Panc1 (cell line): ENCODE results near the gene CANX. TPM values are rescaled to one million over a fixed set of nuclear protein-coding genes. Genes with fewer than 3 reads are reported as not detected.

Experiments used
- ATAC-seq: fragments of 200-7000 bp; cut with Tn5 transposase; 2 replicates; pipeline ENCODE4 v1.9.1; 2020; ENCODE audit warnings: mild to moderate bottlenecking, moderate library complexity
- BruUV-seq: library from RNA; stranded (reverse); fragments of 400-500 nt; replicated peaks from 2 replicates; lab custom pipeline; 2021; lab: Mats Ljungman, UMichigan
- CTCF ChIA-PET: fragments of 300-600 bp; sonication (Branson Sonifier 250); formaldehyde crosslinking; loops from one replicate; lab custom pipeline; 2022; ENCODE audit warnings: antibody characterized with exemption; lab: Charles Lee
- POLR2A ChIA-PET: fragments of 300-600 bp; sonication (Branson Sonifier 250); formaldehyde crosslinking; loops from one replicate; lab custom pipeline; 2022; ENCODE audit warnings: antibody characterized with exemption; lab: Charles Lee
- DNase-seq: peaks from one replicate; pipeline ENCODE4 v3.0.0-alpha.2; 2010; ENCODE audit warnings: low read depth, low spot score
- H3K27ac ChIP-seq: 2 replicates; pipeline ENCODE4 v1.5.1; 2011; ENCODE audit warnings: mild to moderate bottlenecking, low read length, inconsistent platforms
- H3K27me3 ChIP-seq: fragments of 200-500 bp; sonication (Bioruptor generic); 2 replicates; pipeline ENCODE4 v1.6.0; 2014; ENCODE audit warnings: low read length, inconsistent platforms; ENCODE audit not compliant: control insufficient read depth, insufficient read depth
- H3K36me3 ChIP-seq: fragments of 200-500 bp; sonication (Bioruptor generic); 2 replicates; pipeline ENCODE4 v1.5.1; 2014; ENCODE audit warnings: inconsistent platforms, mild to moderate bottlenecking, low read length, moderate library complexity; ENCODE audit not compliant: control insufficient read depth, insufficient read depth
- H3K4me1 ChIP-seq: 2 replicates; pipeline ENCODE4 v1.5.1; 2011; ENCODE audit warnings: inconsistent platforms, mild to moderate bottlenecking, low read length, moderate library complexity; ENCODE audit not compliant: control insufficient read depth, insufficient read depth
- H3K4me3 ChIP-seq, 2 experiments: 2 replicates each; pipeline ENCODE4 v1.5.1; 2011 to 2012; ENCODE audit warnings: low read depth in 2 of 2, low read length in 2 of 2, mild to moderate bottlenecking in 2 of 2, inconsistent platforms in 1 of 2, moderate library complexity in 1 of 2
- H3K9me3 ChIP-seq: fragments of 200-500 bp; sonication (Bioruptor generic); 2 replicates; pipeline ENCODE4 v1.5.1; 2014; ENCODE audit warnings: low read depth, mild to moderate bottlenecking, inconsistent platforms, low read length, moderate library complexity; ENCODE audit not compliant: control insufficient read depth, insufficient read depth
- POLR2AphosphoS5 ChIP-seq: IDR thresholded peaks from 2 replicates; pipeline ENCODE4 v1.6.1; 2012; ENCODE audit warnings: mild to moderate bottlenecking, low read depth, low read length, moderate library complexity
- REST ChIP-seq, 2 experiments: IDR thresholded peaks; 2 replicates each; pipeline ENCODE4 v1.6.1; 2011 to 2012; ENCODE audit warnings: low read depth in 2 of 2, control low read depth in 1 of 2, low read length in 1 of 2, mild to moderate bottlenecking in 1 of 2, moderate library complexity in 1 of 2; ENCODE audit not compliant: insufficient read depth in 1 of 2
- SIN3A ChIP-seq: IDR thresholded peaks from 2 replicates; pipeline ENCODE4 v1.6.1; 2012; ENCODE audit warnings: low read depth, mild to moderate bottlenecking, low read length, moderate library complexity, borderline replicate concordance; ENCODE audit not compliant: insufficient read depth
- TCF7L2 ChIP-seq: IDR thresholded peaks from 2 replicates; pipeline ENCODE4 v1.6.1; 2011; ENCODE audit warnings: mild to moderate bottlenecking, low read depth, low read length, inconsistent platforms
- in situ Hi-C: cut with HindIII; loops from 2 replicates; pipeline ENCODE4 v1.10.0; 2016; ENCODE audit warnings: low sequenced_read_pairs, low pct_unique_long_range_greater_than_20kb
- intact Hi-C: fragments of 100-400 bp; cut with micrococcal nuclease; formaldehyde crosslinking; loops from one replicate; pipeline ENCODE4 v1.10.0; 2022; ENCODE audit not compliant: unreplicated experiment
- total RNA-seq: library from RNA; stranded (reverse); gene quantifications from one replicate; pipeline ENCODE4 v1.2.1, GENCODE V29; 2021; ENCODE audit not compliant: unreplicated experiment
- TF ChIP-seq, protein P1 (sequence below): fragments of 450-650 bp; IDR thresholded peaks from 2 replicates; pipeline ENCODE4 v1.5.1; 2017; ENCODE audit warnings: mild to moderate bottlenecking

The CANX gene
- total RNA-seq, 1 experiment from 2014 or later = 707 TPM

DNA sequence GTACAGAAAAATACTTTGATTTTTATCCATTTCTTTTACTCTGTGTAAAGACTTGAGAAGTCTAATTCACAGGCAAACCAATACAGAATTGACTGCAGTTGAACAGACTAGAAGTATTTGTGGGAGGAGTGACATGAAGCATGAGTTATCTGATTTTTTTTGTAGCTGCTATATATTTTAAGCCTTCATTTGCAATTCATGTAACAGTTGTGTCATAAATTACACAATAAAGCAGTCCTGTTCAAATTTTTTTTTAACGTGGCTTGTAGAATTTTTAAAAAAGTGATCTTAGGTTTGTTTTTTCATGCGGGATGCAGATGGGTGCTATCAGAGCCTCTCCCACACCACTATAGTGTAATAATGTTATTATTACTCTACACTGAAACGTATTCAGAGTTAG is 31.0 kb downstream of the CANX start:
- Histone ChIP-seq H3K4me3 (no peak overlapping the region), H3K36me3 (peaks cover 48% of the 10 kb centered on the region), H3K27ac (no peak overlapping the region; the same call in 1 of the 2 replicates), H3K27me3 (no peaks in the 10 kb centered on the region), H3K4me1 (peaks cover 19% of the 10 kb centered on the region), H3K9me3 (no peaks in the 10 kb centered on the region)
- intact Hi-C loops (no loop called here), in situ Hi-C loops (no loop called here)
- no peak for ATAC-seq
- no peak for TF ChIP-seq SIN3A
- no peak for TF ChIP-seq TCF7L2
- TF ChIP-seq, protein P1, sequence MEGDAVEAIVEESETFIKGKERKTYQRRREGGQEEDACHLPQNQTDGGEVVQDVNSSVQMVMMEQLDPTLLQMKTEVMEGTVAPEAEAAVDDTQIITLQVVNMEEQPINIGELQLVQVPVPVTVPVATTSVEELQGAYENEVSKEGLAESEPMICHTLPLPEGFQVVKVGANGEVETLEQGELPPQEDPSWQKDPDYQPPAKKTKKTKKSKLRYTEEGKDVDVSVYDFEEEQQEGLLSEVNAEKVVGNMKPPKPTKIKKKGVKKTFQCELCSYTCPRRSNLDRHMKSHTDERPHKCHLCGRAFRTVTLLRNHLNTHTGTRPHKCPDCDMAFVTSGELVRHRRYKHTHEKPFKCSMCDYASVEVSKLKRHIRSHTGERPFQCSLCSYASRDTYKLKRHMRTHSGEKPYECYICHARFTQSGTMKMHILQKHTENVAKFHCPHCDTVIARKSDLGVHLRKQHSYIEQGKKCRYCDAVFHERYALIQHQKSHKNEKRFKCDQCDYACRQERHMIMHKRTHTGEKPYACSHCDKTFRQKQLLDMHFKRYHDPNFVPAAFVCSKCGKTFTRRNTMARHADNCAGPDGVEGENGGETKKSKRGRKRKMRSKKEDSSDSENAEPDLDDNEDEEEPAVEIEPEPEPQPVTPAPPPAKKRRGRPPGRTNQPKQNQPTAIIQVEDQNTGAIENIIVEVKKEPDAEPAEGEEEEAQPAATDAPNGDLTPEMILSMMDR = no peak
- TF ChIP-seq POLR2AphosphoS5 = no peak
- TF ChIP-seq REST (IDR thresholded peaks at IDR 0.05; ENCODE audit: insufficient read depth in 1 of 2, low read depth in 2 of 2, low read length in 1 of 2) = no peak
- POLR2A ChIA-PET = no interaction called here
- CTCF ChIA-PET = no interaction called here
- no peak for DNase-seq
- BruUV-seq = no TSS peak

GRCh38 chr5:179730356-179730755 is 31.6 kb downstream of the CANX start:
- ATAC-seq (no peak), DNase-seq (no peak)
- intact Hi-C loops (no loop called here), in situ Hi-C loops (no loop called here)
- Histone ChIP-seq H3K27me3 (no peaks in the 10 kb centered on the region), H3K27ac (peak overlapping the region; percentile 92), H3K4me1 (peaks cover 19% of the 10 kb centered on the region), H3K4me3 (no peak overlapping the region), H3K36me3 (peaks cover 46% of the 10 kb centered on the region), H3K9me3 (no peaks in the 10 kb centered on the region)
- no TSS peak for BruUV-seq
- CTCF ChIA-PET = no interaction called here
- POLR2A ChIA-PET = no interaction called here
- TF ChIP-seq, protein P1 = no peak
- TF ChIP-seq SIN3A (no peak), REST (IDR thresholded peaks at IDR 0.05; ENCODE audit: insufficient read depth in 1 of 2, low read depth in 2 of 2, low read length in 1 of 2) (no peak), TCF7L2 (no peak)
